Measurements from ENCODE around the gene NDST3.
"Not testable (repeated sequence)": the region's sequence is repeated elsewhere in the genome, so short reads cannot be mapped to it uniquely, and the experiment has no call there.

NDST3 gene

DNA sequence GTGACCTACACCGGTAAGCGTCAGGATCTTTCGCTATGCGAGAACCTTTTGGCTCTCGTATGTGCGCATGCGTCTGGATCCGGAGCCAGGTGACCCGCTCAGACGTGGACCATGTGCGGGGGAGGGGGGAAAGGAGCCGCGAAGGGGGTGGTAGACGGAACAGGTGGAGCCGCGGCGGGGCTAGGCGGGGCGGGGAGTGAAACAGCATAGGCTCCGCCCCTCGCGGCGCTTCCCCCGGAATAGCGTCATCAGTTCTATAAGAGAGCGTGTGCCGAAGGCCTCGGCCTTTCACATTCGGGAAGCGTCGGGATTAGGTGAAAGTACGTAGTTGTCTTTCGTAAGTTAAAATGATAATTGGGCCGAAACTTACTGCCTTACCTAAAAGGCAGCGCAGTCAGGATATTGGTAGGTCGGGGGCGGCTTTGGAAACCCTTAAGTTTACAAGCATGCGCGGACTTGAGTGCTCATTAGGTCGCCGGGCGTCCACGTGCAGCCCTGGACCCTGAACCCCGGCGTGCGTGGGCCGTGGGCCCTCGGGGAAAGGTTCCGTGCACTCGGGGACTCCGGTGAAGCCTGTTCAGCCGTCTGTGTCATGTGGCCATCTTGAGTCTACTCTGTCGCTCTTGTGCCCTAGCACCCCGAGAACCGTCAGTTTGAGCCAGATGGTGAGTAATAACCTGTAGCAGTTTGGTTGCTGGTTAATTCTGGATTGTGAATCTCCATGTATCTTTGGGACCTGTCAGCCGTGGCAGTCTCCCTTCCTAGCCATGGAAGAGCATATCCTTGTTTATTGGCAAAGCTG, 244.4 kb downstream of the NDST3 start:
- peak; percentile 97 for DNase-seq

DNA sequence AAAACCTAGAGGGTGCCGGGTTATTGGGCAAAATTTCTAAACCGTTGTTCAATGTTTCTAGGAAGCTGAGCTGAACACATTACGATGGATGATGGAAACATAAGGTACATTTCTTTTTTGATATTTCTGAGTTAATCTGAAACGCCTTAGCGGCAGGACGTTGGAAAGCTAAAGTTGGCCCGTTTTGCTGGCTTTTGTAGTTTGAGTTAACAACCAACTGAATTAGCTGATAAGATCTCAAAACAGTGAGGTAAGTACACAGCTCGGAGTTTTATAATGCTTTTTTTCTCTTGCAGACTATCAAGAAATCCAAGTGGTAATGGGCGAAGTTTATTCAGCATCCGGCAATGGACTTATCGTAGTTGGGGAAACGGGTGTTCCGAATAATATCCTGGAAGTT, 245.0 kb downstream of the NDST3 start:
- DNase-seq = peak; percentile 26

DNA sequence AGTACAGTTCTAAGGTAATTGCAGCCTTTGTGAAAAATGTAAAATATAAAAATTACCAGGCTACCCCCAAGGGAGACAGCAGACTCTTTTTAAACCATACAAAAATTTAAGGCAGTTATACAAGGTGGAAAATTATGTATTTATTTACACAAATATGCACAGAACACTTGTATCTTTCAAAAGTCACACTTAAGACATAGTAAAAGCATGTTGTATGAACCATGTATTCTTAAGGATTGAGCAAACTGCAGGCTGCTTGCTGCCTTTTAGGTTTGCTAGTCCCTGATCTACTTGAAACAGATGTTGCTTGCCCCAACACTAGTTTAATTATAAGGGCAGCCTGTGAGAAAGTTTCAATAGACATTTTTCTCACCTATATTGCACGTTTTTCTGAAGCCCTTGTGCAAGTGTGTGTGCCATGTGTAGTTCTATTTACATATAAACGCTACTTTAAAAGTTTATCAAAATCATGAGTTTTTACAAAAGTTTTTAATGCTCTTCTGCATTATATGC, 245.7 kb downstream of the NDST3 start:
- peak; percentile 16 for DNase-seq

DNA sequence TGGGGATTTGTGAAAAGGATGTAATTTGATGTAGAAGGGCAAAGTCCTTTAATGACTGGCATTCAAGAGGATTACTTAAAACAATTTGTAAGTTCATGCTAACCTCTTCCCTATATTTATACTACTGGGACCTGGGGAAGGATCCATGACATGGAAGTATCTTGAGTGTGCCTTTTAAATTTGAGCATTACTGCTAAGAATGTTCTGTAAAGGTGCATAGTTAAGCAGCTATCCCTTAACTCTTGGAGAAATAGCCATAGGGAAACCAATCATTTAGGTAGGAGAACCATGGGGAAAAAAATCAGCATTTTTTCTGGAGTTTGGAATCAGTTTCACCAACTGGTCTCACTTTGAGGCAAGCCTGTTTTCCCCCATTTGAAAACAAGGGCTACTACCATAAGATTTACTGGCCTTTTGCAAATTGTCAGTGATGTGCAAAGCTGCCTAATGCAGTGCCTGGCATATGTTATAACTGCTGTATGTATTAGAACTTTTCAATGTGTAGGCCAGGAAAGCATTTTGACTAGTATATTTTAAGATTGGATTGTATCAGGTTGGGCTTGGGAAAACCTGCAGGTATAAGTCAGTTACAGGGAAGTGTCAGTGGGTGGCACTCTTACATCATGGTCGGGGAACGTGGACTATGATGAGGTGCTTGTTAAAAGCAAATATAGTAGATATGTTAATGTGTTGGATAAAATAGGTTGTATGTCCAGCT, 246.4 kb downstream of the NDST3 start:
- peak; percentile 80 for DNase-seq

DNA sequence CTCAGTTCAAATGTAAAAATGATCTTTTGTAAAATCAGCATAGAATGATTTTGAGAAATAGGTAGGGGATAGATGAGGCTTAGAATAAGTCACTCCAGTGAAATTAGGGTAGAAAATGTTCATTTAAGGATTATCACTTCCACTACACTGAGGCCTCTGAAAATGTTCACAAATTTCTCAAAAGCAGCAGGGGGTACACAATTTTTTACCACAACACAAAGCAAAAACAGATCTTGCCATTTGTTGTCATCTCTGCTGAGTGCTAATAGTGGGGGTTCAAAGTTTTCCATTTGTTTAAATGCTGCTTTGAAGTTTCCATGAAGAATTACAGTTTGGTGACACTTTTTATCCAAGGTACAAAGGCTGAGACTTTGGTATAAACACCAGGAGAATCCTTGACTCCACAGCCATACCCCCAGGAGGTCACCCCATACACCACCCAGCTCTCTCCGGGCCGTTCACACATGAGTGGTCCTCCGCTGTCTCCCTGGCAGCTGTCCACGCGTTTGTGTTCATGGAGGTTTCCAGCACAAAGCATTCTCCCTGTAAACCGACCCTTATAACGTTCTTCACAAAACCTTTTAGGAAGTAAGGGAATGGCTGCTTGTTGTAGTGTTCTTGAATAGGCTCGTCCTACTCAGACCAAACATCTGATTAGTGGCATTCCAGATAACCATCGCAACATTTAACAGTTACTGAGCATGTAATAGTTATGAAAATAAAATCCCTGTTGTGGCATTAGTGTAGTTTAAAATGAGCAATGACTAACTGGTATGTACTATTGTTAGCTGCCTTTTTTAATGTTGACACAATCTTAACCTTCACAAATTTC, 247.5 kb downstream of the NDST3 start:
- peak; percentile 33 for DNase-seq

DNA sequence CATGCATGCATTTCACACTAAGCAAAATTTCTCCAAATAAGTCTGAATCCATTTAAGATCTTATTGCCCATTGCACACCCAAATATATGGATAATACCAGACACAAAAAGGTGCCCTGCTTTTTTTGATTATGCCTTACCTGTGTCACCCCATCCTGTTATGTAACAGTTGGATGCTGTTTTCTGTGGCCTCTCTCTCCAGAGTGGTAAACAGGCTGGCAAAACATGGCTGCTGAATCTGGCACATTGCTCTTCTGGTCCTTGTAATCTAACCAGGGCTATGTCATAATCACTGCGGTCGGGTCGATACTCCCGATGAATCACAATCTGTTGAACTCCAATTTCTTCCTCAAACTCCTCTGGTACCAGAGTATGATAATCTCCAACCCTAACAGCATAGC, 248.4 kb downstream of the NDST3 start:
- DNase-seq = peak; percentile 29

DNA sequence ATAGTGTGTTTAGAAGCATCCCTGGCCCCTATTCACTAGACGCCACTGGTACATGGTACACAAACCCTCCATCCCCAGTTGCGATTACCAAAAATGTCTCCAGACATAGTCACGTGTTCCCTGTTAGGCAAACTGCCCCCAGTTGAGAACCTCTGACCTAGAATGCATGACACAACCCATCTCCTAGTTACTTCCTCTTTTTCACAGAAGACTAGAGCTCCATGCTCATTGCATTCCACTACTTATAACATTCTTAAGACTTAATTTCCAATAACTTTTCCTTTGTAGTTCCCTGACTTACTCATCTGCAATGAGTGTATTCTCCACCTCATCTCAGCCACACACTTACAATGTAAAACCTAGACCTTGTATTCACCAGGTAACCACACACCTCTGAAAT, 249.9 kb downstream of the NDST3 start:
- no peak for DNase-seq

DNA sequence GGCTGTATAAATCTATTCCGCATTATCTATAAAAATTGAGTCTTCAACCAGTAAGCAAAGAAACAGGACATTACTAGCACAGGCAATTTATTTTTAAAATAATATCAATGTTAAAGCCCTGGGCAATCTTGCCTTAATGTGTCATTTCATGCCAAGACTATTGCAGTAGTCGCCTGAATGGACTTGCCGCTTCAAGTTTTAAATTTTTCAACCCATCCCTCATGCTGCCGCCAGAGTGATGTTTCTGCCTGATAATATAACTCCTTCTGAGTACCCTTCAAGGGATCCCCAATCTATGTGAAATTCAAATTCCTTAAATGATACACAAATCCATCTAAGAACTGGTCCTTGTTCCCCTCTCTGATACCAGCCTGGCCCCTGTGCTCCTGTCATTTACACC, 251.6 kb downstream of the NDST3 start:
- DNase-seq = no peak

DNA sequence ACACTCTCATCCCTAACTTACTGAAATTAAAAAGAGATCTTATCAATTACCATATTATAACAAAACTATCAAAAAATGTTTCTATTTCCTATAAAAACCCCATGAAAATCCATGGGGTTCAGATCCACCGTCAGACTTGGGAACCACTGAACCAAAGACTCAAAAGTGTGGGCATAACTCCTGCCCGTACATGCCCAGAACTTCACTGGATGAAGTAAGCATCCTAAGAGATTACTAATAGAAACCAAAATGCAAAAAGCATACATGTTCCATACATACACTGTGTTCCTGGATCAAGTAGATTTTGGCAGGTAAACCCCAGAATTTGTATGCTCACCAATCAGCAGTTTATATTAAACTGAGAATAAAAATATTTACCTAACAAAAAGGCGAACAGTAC, 252.4 kb downstream of the NDST3 start:
- no peak for DNase-seq

- no peak for DNase-seq
Measured at GRCh38 chr4:118287711-118288451, 253.6 kb downstream of the NDST3 start.

DNA sequence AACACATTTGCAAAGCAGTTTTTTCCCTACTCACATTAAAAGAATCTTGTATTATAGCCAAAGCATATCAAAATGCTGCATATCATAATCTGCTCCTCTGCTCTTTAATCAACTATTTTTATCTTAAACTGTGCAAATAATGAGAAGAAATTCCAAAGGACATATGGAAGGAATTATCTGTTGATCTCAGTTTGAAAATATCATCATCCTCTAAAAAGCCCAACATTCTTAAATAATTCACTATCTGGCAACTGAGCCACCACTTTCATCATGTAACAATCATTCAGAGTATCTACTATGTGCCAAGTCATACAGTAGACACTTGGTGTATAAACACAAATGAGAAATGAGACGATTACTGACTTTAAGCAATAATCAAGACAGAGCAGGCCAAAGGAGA, 255.5 kb downstream of the NDST3 start:
- no peak for DNase-seq

- no peak for DNase-seq
Measured at GRCh38 chr4:118290951-118291350, 256.7 kb downstream of the NDST3 start.

GRCh38 chr4:118296729-118297128, 262.4 kb downstream of the NDST3 start:
- no peak for DNase-seq

DNA sequence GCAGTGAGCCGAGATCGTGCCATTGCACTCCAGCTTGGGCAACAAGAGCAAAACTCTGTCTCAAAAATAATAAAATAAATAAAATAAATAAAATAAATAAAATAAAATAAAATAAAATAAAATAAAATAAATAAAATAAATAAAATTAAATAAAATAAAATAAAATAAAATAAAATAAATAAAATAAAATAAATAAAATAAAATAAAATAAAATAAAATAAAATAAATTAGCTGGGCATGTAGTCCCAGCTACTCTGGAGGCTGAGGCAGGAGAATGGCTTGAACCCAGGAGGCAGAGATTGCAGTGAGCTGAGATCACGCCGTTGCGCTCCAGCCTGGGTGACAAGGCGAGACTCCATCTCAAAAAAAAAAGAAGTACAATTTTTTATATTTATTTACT, 265.3 kb downstream of the NDST3 start:
- not testable (repeated sequence) for DNase-seq

GRCh38 chr4:118307643-118308042, 273.4 kb downstream of the NDST3 start:
- no peak for DNase-seq

All from DMS53 (cell line).